IMR-90 (cell line): Measurements from ENCODE around the gene MREG. TPM values are rescaled to one million over a fixed set of nuclear protein-coding genes. Genes with fewer than 3 reads are reported as not detected.
"Not testable (repeated sequence)": the region's sequence is repeated elsewhere in the genome, so short reads cannot be mapped to it uniquely, and the experiment has no call there.

ENCODE experiments used
- ATAC-seq: fragments of 200-7000 bp; cut with Tn5 transposase; 2 replicates; pipeline ENCODE4 v1.9.1; 2020; ENCODE audit warnings: low read depth, mild to moderate bottlenecking, moderate library complexity
- BruUV-seq: library from RNA; stranded (reverse); fragments of 400-500 nt; replicated peaks from 2 replicates; lab custom pipeline; 2021; lab: Mats Ljungman, UMichigan
- CTCF ChIA-PET: fragments of 300-600 bp; formaldehyde crosslinking; extraction: SDS; loops from one replicate; lab custom pipeline; 2021; ENCODE audit warnings: antibody characterized with exemption; lab: Yijun Ruan, JAX
- POLR2A ChIA-PET: fragments of 300-600 bp; sonication (Branson Sonifier 250); formaldehyde crosslinking; loops from one replicate; lab custom pipeline; 2022; ENCODE audit warnings: antibody characterized with exemption; ENCODE audit not compliant: unreplicated experiment; lab: Charles Lee
- DNase-seq: peaks from one replicate; pipeline ENCODE4 v3.0.0; 2013
- H2AFZ ChIP-seq: replicated peaks from 2 replicates; pipeline ENCODE3; 2013; ENCODE audit warnings: low read length, mild to moderate bottlenecking; ENCODE audit not compliant: poor library complexity
- H2AK5ac ChIP-seq: 2 replicates; pipeline ENCODE4 v1.6.1; 2013; ENCODE audit warnings: low read depth, low read length, inconsistent platforms
- H2AK9ac ChIP-seq: replicated peaks from 2 replicates; pipeline ENCODE3; 2013; ENCODE audit warnings: mild to moderate bottlenecking, low read depth, low read length, moderate library complexity; ENCODE audit not compliant: poor library complexity
- H2BK120ac ChIP-seq: 2 replicates; pipeline ENCODE4 v1.6.1; 2013; ENCODE audit warnings: low read depth, low read length, inconsistent platforms
- H2BK15ac ChIP-seq: 3 replicates; pipeline ENCODE4 v1.6.1; 2013; ENCODE audit warnings: low read depth, low read length, inconsistent platforms
- H2BK20ac ChIP-seq: 2 replicates; pipeline ENCODE4 v1.6.1; 2013; ENCODE audit warnings: low read depth, mild to moderate bottlenecking, inconsistent platforms, low read length, moderate library complexity
- H2BK5ac ChIP-seq: 2 replicates; pipeline ENCODE4 v1.6.1; 2013; ENCODE audit warnings: mild to moderate bottlenecking, low read depth, low read length, inconsistent platforms; ENCODE audit not compliant: poor library complexity, severe bottlenecking
- H3K14ac ChIP-seq: replicated peaks from 2 replicates; pipeline ENCODE4 v1.6.1; 2013; ENCODE audit warnings: low read depth, low read length, inconsistent platforms
- H3K18ac ChIP-seq: 2 replicates; pipeline ENCODE4 v1.6.1; 2013; ENCODE audit warnings: low read depth, low read length, control low read depth
- H3K23ac ChIP-seq: 2 replicates; pipeline ENCODE4 v1.6.1; 2013; ENCODE audit warnings: low read depth, low read length, inconsistent platforms
- H3K27ac ChIP-seq: 2 replicates; pipeline ENCODE4 v1.5.1; 2013; ENCODE audit warnings: mild to moderate bottlenecking, control low read depth, low read length; ENCODE audit not compliant: insufficient read depth
- H3K27me3 ChIP-seq: 2 replicates; pipeline ENCODE4 v1.6.1; 2013; ENCODE audit warnings: low read length; ENCODE audit not compliant: control insufficient read depth, insufficient read depth
- H3K36me3 ChIP-seq: 2 replicates; pipeline ENCODE4 v1.6.1; 2013; ENCODE audit warnings: low read length, mixed read lengths; ENCODE audit not compliant: control insufficient read depth, insufficient read depth
- H3K4ac ChIP-seq: 2 replicates; pipeline ENCODE4 v1.6.1; 2013; ENCODE audit warnings: low read depth, low read length, inconsistent platforms
- H3K4me1 ChIP-seq: 2 replicates; pipeline ENCODE4 v1.6.1; 2013; ENCODE audit warnings: low read length, mixed read lengths; ENCODE audit not compliant: control insufficient read depth, insufficient read depth
- H3K4me2 ChIP-seq: 2 replicates; pipeline ENCODE4 v1.6.1; 2013; ENCODE audit warnings: low read depth, mild to moderate bottlenecking, control low read depth, low read length, moderate library complexity
- H3K4me3 ChIP-seq: 2 replicates; pipeline ENCODE4 v1.5.1; 2013; ENCODE audit warnings: low read depth, mild to moderate bottlenecking, control low read depth, low read length, moderate library complexity; ENCODE audit not compliant: insufficient read depth
- H3K56ac ChIP-seq: 2 replicates; pipeline ENCODE4 v1.6.1; 2013; ENCODE audit warnings: low read length, inconsistent platforms; ENCODE audit not compliant: insufficient read depth; ENCODE audit errors: extremely low read depth
- H3K79me1 ChIP-seq, 2 experiments: 2 replicates each; pipeline ENCODE4 v1.6.1; 2013; ENCODE audit warnings: low read length in 2 of 2, inconsistent platforms in 1 of 2, low read depth in 1 of 2
- H3K9ac ChIP-seq: 2 replicates; pipeline ENCODE4 v1.6.1; 2013; ENCODE audit warnings: low read depth, low read length, control low read depth
- H3K9me1 ChIP-seq: 2 replicates; pipeline ENCODE4 v1.6.1; 2013; ENCODE audit warnings: low read length, inconsistent platforms; ENCODE audit not compliant: insufficient read depth
- H3K9me3 ChIP-seq: 2 replicates; pipeline ENCODE4 v1.6.1; 2013; ENCODE audit warnings: low read length; ENCODE audit not compliant: control insufficient read depth, insufficient read depth
- H4K20me1 ChIP-seq: 2 replicates; pipeline ENCODE4 v1.6.1; 2013; ENCODE audit warnings: low read length, inconsistent platforms; ENCODE audit not compliant: insufficient read depth
- H4K5ac ChIP-seq: 2 replicates; pipeline ENCODE4 v1.6.1; 2013; ENCODE audit warnings: mild to moderate bottlenecking, low read depth, low read length, control low read depth
- H4K8ac ChIP-seq, 2 experiments: 2 replicates each; pipeline ENCODE4 v1.6.1; 2013; ENCODE audit warnings: low read depth in 2 of 2, low read length in 2 of 2, control low read depth in 1 of 2, inconsistent platforms in 1 of 2
- H4K91ac ChIP-seq: 2 replicates; pipeline ENCODE4 v1.6.1; 2013; ENCODE audit warnings: low read depth, low read length, inconsistent platforms; ENCODE audit not compliant: insufficient read depth
- WGBS, 2 experiments: methylation state at CpG; one replicate each; pipeline versions ENCODE4 v1.1.5 to v1.1.7; 2013; ENCODE audit warnings: missing lambda C conversion rate in 2 of 2; ENCODE audit not compliant: insufficient read length in 1 of 2; ENCODE audit errors: extremely low coverage in 2 of 2; 5-methylcytosine and 5-hydroxymethylcytosine counted together
- dilution Hi-C: fragments of 300-500 bp; cut with HindIII; formaldehyde crosslinking; loops from one replicate; pipeline ENCODE4 v1.14.3; 2018; ENCODE audit warnings: low sequenced_read_pairs; ENCODE audit not compliant: unreplicated experiment
- in situ Hi-C: fragments of 300-500 bp; cut with MboI; formaldehyde crosslinking; loops from 3 replicates; pipeline ENCODE4 v1.14.3; 2019; ENCODE audit warnings: low sequenced_read_pairs, inconsistent platforms, mixed read lengths
- intact Hi-C: fragments of 100-400 bp; cut with micrococcal nuclease; formaldehyde crosslinking; loops from 2 replicates; pipeline ENCODE4 v1.10.0; 2022
- polyA plus RNA-seq, 3 experiments: library from polyadenylated mRNA; depleted of rRNA; stranded (reverse); fragments of >200 nt; gene quantifications; 2 replicates each; pipeline ENCODE4 v1.2.3, GENCODE V29; 2012; ENCODE audit warnings: low replicate concordance in 1 of 3
- total RNA-seq: library from RNA; depleted of rRNA; stranded (reverse); fragments of >200 nt; gene quantifications from 2 replicates; pipeline ENCODE4 v1.2.3, GENCODE V29; 2012

The MREG gene
- total and polyA plus RNA-seq, 2 of the 4 experiments (the other 2 are of a cell fraction), result 1.0 to 1.8 TPM

DNA sequence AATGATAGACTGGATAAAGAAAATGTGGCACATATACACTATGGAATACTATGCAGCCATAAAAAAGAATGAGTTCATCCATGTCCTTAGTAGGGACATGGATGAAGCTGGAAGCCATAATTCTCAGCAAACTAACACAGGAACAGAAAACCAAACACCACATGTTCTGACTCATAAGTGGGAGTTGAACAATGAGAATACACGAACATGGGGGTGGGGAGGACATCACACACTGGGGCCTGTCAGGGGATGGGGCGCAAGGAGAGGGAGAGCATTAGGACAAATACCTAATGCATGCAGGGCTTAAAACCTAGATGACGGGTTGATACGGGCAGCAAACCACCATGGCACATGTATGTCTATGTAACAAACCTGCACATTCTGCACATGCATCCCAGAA lies 42.5 kb downstream of the MREG start:
- H4K91ac ChIP-seq, H3K27ac ChIP-seq, H3K18ac ChIP-seq, H3K79me1 ChIP-seq, H4K5ac ChIP-seq, H4K8ac ChIP-seq, ATAC-seq, H3K14ac ChIP-seq, H2AK9ac ChIP-seq, H3K4me1 ChIP-seq, H3K9me3 ChIP-seq, H3K4me3 ChIP-seq, H3K4ac ChIP-seq, BruUV-seq, H3K36me3 ChIP-seq, in situ Hi-C loops, H4K20me1 ChIP-seq, H3K27me3 ChIP-seq, H2BK120ac ChIP-seq, DNase-seq, dilution Hi-C loops, H3K56ac ChIP-seq, H2BK5ac ChIP-seq, H2AK5ac ChIP-seq, H2BK20ac ChIP-seq, intact Hi-C loops, H2BK15ac ChIP-seq, H2AFZ ChIP-seq, CTCF ChIA-PET, POLR2A ChIA-PET, H3K9me1 ChIP-seq, H3K9ac ChIP-seq, H3K23ac ChIP-seq, H3K4me2 ChIP-seq: not testable (repeated sequence)
- WGBS, 2 experiments, result 100% methylated on average over 1 of the region's 4 CpGs; no CpG with 5 or more reads in 1 of the 2 experiments
